ENCODE data around the gene BCOR. TPM values are rescaled to one million over a fixed set of nuclear protein-coding genes. Genes with fewer than 3 reads are reported as not detected.

BCOR gene
- total and polyA plus RNA-seq, 2 donors (not counting 1 experiment from before 2014, with no cell fraction given), result 3.0 to 5.8 TPM

DNA sequence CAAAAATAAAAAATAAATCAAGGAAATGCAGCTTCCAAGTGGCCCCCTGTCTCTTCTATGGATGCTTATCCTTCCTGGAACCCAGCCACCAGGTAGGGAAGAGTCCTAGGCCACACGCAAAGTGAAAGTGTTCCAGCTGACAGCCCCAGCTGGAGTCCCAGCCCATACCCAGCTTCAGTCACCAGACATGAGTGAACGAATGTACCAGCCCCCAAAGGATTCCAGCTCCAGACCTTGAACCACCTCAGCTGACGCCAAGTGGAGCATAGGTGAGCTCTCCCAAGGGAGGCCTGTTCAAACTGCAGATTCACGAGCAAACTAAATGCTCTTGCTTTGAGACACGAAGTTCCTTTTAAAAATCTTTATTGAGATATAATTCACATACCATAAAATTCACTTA, 62.0 kb downstream of the BCOR start:
- H3K27me3 ChIP-seq (ENCODE audit: control insufficient read depth, insufficient read depth, low read length), result no peaks in the 10 kb centered on the region
- no peak overlapping the region for H2AFZ ChIP-seq (ENCODE audit: low read length)
- no peaks in the 10 kb centered on the region for H3K9me3 ChIP-seq (ENCODE audit: control insufficient read depth, insufficient read depth, low read depth, low read length)
- no peaks in the 10 kb centered on the region for H3K79me2 ChIP-seq (ENCODE audit: control insufficient read depth, insufficient read depth, low read length)
- no peak overlapping the region for H3K9ac ChIP-seq (ENCODE audit: insufficient read depth, low read length)
- H3K36me3 ChIP-seq (ENCODE audit: control insufficient read depth, insufficient read depth, low read length), result no peaks in the 10 kb centered on the region
- no peak overlapping the region for H3K4me3 ChIP-seq (replicated peaks in 1 of 4; ENCODE audit: control extremely low read depth in 1 of 4, insufficient read depth in 1 of 4, low read depth in 3 of 4, low read length in 4 of 4)
- no peak overlapping the region for H3K4me2 ChIP-seq (ENCODE audit: extremely low read depth, insufficient read depth, low read length)
- TF ChIP-seq, protein P1, sequence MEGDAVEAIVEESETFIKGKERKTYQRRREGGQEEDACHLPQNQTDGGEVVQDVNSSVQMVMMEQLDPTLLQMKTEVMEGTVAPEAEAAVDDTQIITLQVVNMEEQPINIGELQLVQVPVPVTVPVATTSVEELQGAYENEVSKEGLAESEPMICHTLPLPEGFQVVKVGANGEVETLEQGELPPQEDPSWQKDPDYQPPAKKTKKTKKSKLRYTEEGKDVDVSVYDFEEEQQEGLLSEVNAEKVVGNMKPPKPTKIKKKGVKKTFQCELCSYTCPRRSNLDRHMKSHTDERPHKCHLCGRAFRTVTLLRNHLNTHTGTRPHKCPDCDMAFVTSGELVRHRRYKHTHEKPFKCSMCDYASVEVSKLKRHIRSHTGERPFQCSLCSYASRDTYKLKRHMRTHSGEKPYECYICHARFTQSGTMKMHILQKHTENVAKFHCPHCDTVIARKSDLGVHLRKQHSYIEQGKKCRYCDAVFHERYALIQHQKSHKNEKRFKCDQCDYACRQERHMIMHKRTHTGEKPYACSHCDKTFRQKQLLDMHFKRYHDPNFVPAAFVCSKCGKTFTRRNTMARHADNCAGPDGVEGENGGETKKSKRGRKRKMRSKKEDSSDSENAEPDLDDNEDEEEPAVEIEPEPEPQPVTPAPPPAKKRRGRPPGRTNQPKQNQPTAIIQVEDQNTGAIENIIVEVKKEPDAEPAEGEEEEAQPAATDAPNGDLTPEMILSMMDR (conservative IDR thresholded peaks at IDR 0.05 in 1 of 2, IDR thresholded peaks at IDR 0.05 in 1 of 2; ENCODE audit: low read depth in 1 of 2, low read length in 2 of 2), result no peak
- no peak for TF ChIP-seq EZH2 (IDR thresholded peaks at IDR 0.05; ENCODE audit: low read length, missing control alignments)
- no peaks in the 10 kb centered on the region for H3K4me1 ChIP-seq (ENCODE audit: control insufficient read depth, extremely low read depth, insufficient read depth, low read length)
- DNase-seq (ENCODE audit: low read depth in 2 of 2), result no peak
- H4K20me1 ChIP-seq (ENCODE audit: control insufficient read depth, extremely low read depth, insufficient read depth, low read length), result no peaks in the 10 kb centered on the region
- H3K27ac ChIP-seq (ENCODE audit: insufficient read depth, low read length), result no peak overlapping the region

DNA sequence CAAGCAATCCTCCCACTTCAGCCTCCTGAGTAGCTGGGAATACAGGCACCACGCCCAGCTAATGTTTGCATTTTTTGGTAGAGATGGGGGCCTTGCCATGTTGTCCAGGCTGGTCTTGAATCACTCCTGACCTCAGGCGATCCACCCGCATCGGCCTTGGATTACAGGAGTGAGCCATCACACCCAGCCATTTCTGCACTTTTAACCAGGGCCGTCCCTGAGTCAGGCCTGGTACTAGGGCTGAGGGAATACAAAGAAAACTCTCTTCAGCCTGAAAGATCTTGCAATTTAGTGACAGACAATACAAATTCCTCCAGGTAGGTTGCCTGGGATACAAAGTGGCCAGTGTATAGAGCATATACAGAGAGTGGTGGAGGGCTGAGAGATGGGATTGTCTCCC, 65.8 kb downstream of the BCOR start:
- H3K27me3 ChIP-seq (ENCODE audit: control insufficient read depth, insufficient read depth, low read length), result no peaks in the 10 kb centered on the region
- no peaks in the 10 kb centered on the region for H3K9me3 ChIP-seq (ENCODE audit: control insufficient read depth, insufficient read depth, low read depth, low read length)
- no peak overlapping the region for H3K4me2 ChIP-seq (ENCODE audit: extremely low read depth, insufficient read depth, low read length)
- no peaks in the 10 kb centered on the region for H3K36me3 ChIP-seq (ENCODE audit: control insufficient read depth, insufficient read depth, low read length)
- no peaks in the 10 kb centered on the region for H4K20me1 ChIP-seq (ENCODE audit: control insufficient read depth, extremely low read depth, insufficient read depth, low read length)
- H3K9ac ChIP-seq (ENCODE audit: insufficient read depth, low read length), result no peak overlapping the region
- TF ChIP-seq EZH2 (IDR thresholded peaks at IDR 0.05; ENCODE audit: low read length, missing control alignments), result no peak
- TF ChIP-seq, protein P1 (conservative IDR thresholded peaks at IDR 0.05 in 1 of 2, IDR thresholded peaks at IDR 0.05 in 1 of 2; ENCODE audit: low read depth in 1 of 2, low read length in 2 of 2), result no peak
- H2AFZ ChIP-seq (ENCODE audit: low read length), result no peak overlapping the region
- no peaks in the 10 kb centered on the region for H3K4me1 ChIP-seq (ENCODE audit: control insufficient read depth, extremely low read depth, insufficient read depth, low read length)
- H3K4me3 ChIP-seq (replicated peaks in 1 of 4; ENCODE audit: control extremely low read depth in 1 of 4, insufficient read depth in 1 of 4, low read depth in 3 of 4, low read length in 4 of 4), result no peak overlapping the region
- no peak for DNase-seq (ENCODE audit: low read depth in 2 of 2)
- no peak overlapping the region for H3K27ac ChIP-seq (ENCODE audit: insufficient read depth, low read length)
- no peaks in the 10 kb centered on the region for H3K79me2 ChIP-seq (ENCODE audit: control insufficient read depth, insufficient read depth, low read length)

DNA sequence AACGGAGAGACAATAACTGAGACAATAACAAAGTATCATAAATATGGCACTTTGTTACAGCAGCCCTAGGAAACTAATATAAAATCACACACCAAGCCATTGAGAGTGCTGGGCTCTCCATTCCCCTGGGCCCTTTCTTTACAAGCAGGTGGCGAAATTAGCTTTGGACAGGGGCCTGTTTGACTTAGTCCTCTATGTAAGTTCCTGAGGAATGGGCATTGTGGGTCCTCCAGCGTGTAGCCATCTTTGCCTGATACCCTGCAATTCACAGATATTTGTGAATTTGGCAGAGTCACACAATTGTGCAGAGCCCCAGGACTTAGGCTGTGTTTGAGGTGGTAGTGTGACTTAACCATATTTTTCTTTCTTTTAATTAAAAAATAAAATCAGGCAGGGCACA, 67.6 kb downstream of the BCOR start:
- no peak overlapping the region for H2AFZ ChIP-seq (ENCODE audit: low read length)
- no peak for TF ChIP-seq EZH2 (IDR thresholded peaks at IDR 0.05; ENCODE audit: low read length, missing control alignments)
- TF ChIP-seq, protein P1 (conservative IDR thresholded peaks at IDR 0.05 in 1 of 2, IDR thresholded peaks at IDR 0.05 in 1 of 2; ENCODE audit: low read depth in 1 of 2, low read length in 2 of 2), result no peak
- no peak overlapping the region for H3K4me3 ChIP-seq (replicated peaks in 1 of 4; ENCODE audit: control extremely low read depth in 1 of 4, insufficient read depth in 1 of 4, low read depth in 3 of 4, low read length in 4 of 4)
- DNase-seq (ENCODE audit: low read depth in 2 of 2), result no peak
- no peaks in the 10 kb centered on the region for H3K27me3 ChIP-seq (ENCODE audit: control insufficient read depth, insufficient read depth, low read length)
- no peak overlapping the region for H3K27ac ChIP-seq (ENCODE audit: insufficient read depth, low read length)
- H3K9me3 ChIP-seq (ENCODE audit: control insufficient read depth, insufficient read depth, low read depth, low read length), result no peaks in the 10 kb centered on the region
- H4K20me1 ChIP-seq (ENCODE audit: control insufficient read depth, extremely low read depth, insufficient read depth, low read length), result no peaks in the 10 kb centered on the region
- H3K9ac ChIP-seq (ENCODE audit: insufficient read depth, low read length), result no peak overlapping the region
- no peak overlapping the region for H3K4me2 ChIP-seq (ENCODE audit: extremely low read depth, insufficient read depth, low read length)
- H3K79me2 ChIP-seq (ENCODE audit: control insufficient read depth, insufficient read depth, low read length), result no peaks in the 10 kb centered on the region
- H3K4me1 ChIP-seq (ENCODE audit: control insufficient read depth, extremely low read depth, insufficient read depth, low read length), result no peaks in the 10 kb centered on the region
- H3K36me3 ChIP-seq (ENCODE audit: control insufficient read depth, insufficient read depth, low read length), result no peaks in the 10 kb centered on the region

All from fibroblast of lung (primary cell).